HFF-Myc (cell line): ENCODE measurements around the gene CD84.
"Not testable (repeated sequence)": the region's sequence is repeated elsewhere in the genome, so short reads cannot be mapped to it uniquely, and the experiment has no call there.

Experiments
- DNase-seq: peaks from one replicate; pipeline ENCODE4 v3.0.0-alpha.2; 2011; ENCODE audit warnings: low read depth; ENCODE audit errors: extremely low read depth
- H3K4me3 ChIP-seq: replicated peaks from 2 replicates; pipeline ENCODE4 v1.5.1; 2011; ENCODE audit warnings: low read depth, mild to moderate bottlenecking, control low read depth, low read length
- TF ChIP-seq, protein P1 (sequence below): IDR thresholded peaks from 2 replicates; pipeline ENCODE4 v1.5.1; 2012; ENCODE audit warnings: mild to moderate bottlenecking, low read depth, low read length, control low read depth; ENCODE audit errors: missing control alignments

The CD84 gene

DNA sequence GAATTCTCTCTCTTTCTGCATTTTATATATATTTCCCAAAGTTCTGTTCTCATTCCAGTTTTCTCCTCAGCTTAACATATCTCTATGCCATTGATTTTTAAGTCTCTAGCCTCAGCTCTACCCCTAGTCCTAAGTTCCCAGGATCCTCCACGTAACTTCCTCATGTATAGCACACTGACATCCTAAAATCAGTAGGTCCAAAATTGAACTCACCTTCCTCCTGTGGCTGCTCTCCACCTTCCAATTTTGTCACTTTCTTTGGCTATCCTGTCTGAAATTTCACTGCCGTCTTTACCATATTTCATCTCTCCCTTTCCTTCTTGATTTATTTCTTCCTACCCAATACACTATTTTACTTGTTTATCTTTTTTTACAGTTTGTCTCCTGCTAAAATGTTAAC, 57.7 kb downstream of the CD84 start:
- TF ChIP-seq, protein P1, sequence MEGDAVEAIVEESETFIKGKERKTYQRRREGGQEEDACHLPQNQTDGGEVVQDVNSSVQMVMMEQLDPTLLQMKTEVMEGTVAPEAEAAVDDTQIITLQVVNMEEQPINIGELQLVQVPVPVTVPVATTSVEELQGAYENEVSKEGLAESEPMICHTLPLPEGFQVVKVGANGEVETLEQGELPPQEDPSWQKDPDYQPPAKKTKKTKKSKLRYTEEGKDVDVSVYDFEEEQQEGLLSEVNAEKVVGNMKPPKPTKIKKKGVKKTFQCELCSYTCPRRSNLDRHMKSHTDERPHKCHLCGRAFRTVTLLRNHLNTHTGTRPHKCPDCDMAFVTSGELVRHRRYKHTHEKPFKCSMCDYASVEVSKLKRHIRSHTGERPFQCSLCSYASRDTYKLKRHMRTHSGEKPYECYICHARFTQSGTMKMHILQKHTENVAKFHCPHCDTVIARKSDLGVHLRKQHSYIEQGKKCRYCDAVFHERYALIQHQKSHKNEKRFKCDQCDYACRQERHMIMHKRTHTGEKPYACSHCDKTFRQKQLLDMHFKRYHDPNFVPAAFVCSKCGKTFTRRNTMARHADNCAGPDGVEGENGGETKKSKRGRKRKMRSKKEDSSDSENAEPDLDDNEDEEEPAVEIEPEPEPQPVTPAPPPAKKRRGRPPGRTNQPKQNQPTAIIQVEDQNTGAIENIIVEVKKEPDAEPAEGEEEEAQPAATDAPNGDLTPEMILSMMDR = no peak
- no peak for DNase-seq
- no peak overlapping the region for H3K4me3 ChIP-seq

DNA sequence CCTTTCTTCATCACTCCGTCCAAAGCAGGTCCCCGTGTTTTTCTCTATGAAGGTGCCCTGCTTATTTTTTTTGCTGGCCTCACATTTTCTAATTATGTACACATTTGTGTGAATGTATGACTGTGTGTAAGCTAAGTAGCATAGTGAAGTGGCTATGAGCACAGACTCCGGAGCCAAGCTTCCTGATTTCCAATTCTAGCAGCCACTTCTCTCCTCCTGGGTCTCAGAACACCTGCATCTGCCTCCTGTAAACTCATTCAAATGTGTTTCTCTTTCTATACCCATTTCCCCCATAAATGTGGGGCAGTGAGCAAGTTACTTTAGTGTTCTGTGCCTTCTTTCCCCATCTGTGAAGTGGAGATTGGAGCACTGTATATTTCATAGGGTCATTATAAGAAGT, 58.3 kb downstream of the CD84 start:
- DNase-seq = no peak
- no peak overlapping the region for H3K4me3 ChIP-seq
- TF ChIP-seq, protein P1 = no peak

DNA sequence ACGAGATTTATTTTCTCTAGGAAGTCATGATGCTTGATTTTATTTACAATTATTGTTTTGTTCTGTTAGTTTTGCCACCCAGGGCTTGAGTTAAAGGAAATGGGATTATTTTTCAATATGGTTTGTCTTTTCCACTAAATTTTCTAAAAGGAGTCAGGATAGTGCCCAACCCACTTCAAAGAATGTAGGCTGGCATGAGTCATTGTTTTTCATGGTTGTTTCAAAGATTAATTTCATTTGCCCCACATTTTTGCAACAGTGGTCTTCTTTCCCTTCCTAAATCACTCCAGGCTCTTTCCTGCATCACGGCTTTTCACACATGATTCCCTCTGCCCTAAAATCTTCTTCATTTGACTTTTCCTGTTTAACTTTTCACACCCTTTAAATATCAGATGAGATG, 58.7 kb downstream of the CD84 start:
- no peak overlapping the region for H3K4me3 ChIP-seq
- TF ChIP-seq, protein P1 = no peak
- DNase-seq = no peak

DNA sequence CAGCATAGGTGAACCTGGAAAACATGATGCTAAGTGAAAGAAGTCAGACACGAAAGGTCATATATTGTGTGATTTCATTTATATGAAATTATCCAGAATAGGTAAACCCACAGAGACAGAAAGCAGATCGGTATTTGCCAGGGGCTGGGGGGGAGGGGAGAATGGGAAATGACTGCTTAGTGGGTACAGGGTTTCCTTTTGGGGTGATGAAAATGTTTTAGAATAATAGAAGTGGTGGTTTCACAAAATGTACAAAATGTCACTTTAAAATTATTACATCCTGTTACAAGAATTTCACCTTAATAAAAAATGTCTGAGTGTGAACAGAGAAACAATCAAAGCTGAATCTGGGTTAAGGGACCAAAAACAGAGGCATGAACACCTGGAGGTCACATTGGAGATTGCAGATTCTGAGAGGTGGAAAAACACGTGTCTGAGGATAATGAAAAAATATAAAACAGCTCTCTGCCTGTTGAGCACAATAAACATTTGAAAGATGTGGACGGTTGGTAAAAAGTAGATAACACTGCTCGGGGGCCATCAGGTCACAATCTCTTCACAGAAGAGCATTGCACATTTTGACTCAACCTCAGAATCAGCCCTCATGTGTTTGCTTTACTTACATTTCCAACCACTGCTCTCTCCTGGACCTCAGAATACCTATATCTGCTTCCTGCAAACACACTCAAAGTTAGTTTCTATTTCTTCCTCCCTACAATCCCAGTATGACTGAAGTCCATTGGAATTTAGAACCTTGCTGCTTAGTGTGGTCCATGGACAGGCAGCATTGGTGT, 59.5 kb downstream of the CD84 start:
- no peak overlapping the region for H3K4me3 ChIP-seq

DNA sequence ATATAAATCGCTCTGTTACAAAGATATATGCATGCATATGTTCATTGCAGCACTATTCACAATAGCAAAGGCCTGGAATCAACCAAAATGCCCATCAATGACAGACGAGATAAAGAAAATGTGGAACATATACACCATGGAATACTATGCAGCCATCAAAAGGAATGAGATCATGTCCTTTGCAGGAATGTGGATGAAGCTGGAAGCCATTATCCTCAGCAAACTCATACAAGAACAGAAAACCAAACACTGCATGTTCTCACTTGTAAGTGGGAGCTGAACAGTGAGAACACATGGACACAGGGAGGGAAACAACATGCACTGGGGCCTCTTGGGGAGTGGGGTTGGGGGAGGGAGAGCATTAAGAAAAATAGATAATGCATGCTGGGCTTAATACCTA, 61.8 kb downstream of the CD84 start:
- H3K4me3 ChIP-seq, DNase-seq: not testable (repeated sequence)

More for the DNA sequence above, 59.5 kb downstream of the CD84 start:
- no peak for DNase-seq
- TF ChIP-seq, protein P1 = no peak

DNA sequence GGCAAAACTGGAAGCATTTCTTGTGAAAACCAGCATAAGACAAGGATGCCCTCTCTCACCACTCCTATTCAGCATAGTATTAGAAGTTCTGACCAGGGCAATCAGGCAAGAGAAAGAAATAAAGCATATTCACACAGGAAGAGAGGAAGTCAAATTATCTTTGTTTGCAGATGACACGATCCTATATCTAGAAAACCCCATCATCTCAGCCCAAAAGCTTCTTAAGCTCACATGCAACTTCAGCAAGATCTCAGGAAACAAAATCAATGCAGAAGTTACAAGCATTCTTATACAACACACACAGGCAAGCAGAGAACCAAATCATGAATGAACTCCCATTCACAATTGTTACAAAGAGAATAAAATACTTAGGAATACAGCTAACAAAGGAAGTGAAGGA, 63.4 kb downstream of the CD84 start:
- DNase-seq, H3K4me3 ChIP-seq: not testable (repeated sequence)

DNA sequence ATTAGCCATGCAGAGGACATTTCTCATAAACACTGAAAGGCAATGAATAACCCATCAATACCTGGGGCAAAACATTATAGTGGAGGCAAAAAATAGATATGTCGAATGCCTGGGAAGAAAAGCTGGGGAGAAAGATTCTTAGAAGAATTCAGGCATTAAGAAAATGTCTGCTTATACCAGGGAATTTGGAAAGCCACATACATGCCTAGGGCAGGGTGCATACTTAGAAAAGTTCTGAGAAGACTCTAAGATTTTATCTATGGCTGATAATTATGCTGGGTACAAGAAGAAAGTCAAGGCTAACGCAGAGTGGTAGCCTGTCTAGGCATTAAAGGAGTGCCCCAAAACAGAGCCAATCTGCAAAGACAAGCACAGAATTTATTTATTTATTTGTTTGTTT, 74.6 kb downstream of the CD84 start:
- TF ChIP-seq, protein P1 = no peak
- DNase-seq = no peak
- no peak overlapping the region for H3K4me3 ChIP-seq

DNA sequence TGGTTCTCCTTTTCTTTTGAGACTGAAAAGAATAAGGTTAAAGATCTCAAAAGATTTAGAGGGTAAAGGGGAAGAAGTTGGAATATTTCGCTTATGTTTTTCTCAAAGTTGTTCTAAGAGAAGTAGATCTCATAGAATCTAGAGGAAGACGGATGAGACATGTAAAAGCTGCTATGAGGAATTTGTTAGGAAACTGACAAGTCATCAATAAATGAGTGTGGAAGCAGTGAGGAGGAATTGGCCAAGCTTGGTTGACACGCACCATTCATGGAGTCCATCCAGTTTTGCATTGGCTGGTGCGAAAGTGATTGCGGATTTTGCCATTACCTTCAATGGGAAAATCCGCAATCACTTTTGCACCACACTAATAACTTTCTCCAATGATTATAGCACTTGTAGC, 76.2 kb downstream of the CD84 start:
- TF ChIP-seq, protein P1 = no peak
- H3K4me3 ChIP-seq = no peak overlapping the region
- DNase-seq = no peak
